ENCODE results near the gene CA9. TPM values are rescaled to one million over a fixed set of nuclear protein-coding genes. Genes with fewer than 3 reads are reported as not detected.

CA9 gene
- total RNA-seq, 2 experiments from 2014 or later: not detected

GRCh38 chr9:35662437-35662836 is 11.3 kb upstream of the CA9 start:
- Mint-ChIP-seq H3K4me1 (ENCODE audit: low read depth) (peaks cover 88% of the 10 kb centered on the region), H3K4me3 (peak overlapping the region; percentile 89), H3K27ac (peak overlapping the region; percentile 85), H3K27me3 (peaks cover 7% of the 10 kb centered on the region), H3K9me3 (peaks cover 3% of the 10 kb centered on the region), H3K36me3 (ENCODE audit: low read depth) (peaks cover 43% of the 10 kb centered on the region)
- DNase-seq (no peak), ATAC-seq (ENCODE audit: poor library complexity) (no peak)
- H3K36me3 ChIP-seq (ENCODE audit: insufficient read depth, low read length): peaks cover 16% of the 10 kb centered on the region
- no peak overlapping the region for H3K4me3 ChIP-seq (ENCODE audit: low read length)
- peaks cover 79% of the 10 kb centered on the region for H3K4me1 ChIP-seq (ENCODE audit: insufficient read depth, low read length)
- H3K9me3 ChIP-seq (ENCODE audit: control insufficient read depth in 1 of 2, insufficient read depth in 1 of 2, low read length in 2 of 2): peaks cover 0 to 4% of the 10 kb centered on the region in 2 experiments
- H3K27me3 ChIP-seq (ENCODE audit: control insufficient read depth in 1 of 2, insufficient read depth in 2 of 2, low read length in 2 of 2): no peaks in the 10 kb centered on the region
- intact Hi-C loops (cut with DNase I, micrococcal nuclease): no loop called here
- TF ChIP-seq CTCF (IDR thresholded peaks at IDR 0.05): no peak
- CTCF ChIA-PET: interaction anchor here (1.2 to 6.2 kb wide), 4 partner anchors 15 to 59 kb away, joined by 3 to 94 read pairs (median 4); partner anchors contain the start of gene SIT1
- POLR2A ChIA-PET: interaction anchor here (0.8 to 3.4 kb wide), 5 partner anchors 13 to 70 kb away, joined by 3 to 13 read pairs (median 7); partner anchors contain the start of genes CREB3, TLN1 and TPM2
- H3K27ac ChIP-seq (ENCODE audit: low read depth in 1 of 2, low read length in 2 of 2): peak overlapping the region; percentile 5 to 56

- no peak for TF ChIP-seq CTCF (IDR thresholded peaks at IDR 0.05)
- no peaks in the 10 kb centered on the region for H3K27me3 ChIP-seq (ENCODE audit: control insufficient read depth in 1 of 2, insufficient read depth in 2 of 2, low read length in 2 of 2)
- H3K27ac Mint-ChIP-seq: peak within 1 kb of the TSS; percentile 85
- no peaks in the 10 kb centered on the region for H3K9me3 Mint-ChIP-seq
- H3K36me3 ChIP-seq (ENCODE audit: insufficient read depth, low read length): peaks cover 16% of the 10 kb centered on the region
- H3K27ac ChIP-seq (ENCODE audit: low read depth in 1 of 2, low read length in 2 of 2): peak within 1 kb of the TSS; percentile 31 to 50
- peaks cover 61% of the 10 kb centered on the region for H3K4me1 ChIP-seq (ENCODE audit: insufficient read depth, low read length)
- intact Hi-C loops (cut with DNase I, micrococcal nuclease): no loop called here
- DNase-seq (peak in 12 of 14 experiments; percentile 35 to 84 (median 55)), ATAC-seq (ENCODE audit: poor library complexity) (peak; percentile 74)
- peaks cover 71% of the 10 kb centered on the region for H3K4me1 Mint-ChIP-seq (ENCODE audit: low read depth)
- H3K9me3 ChIP-seq (ENCODE audit: control insufficient read depth in 1 of 2, insufficient read depth in 1 of 2, low read length in 2 of 2): no peaks in the 10 kb centered on the region
- no peaks in the 10 kb centered on the region for H3K27me3 Mint-ChIP-seq
- H3K4me3 Mint-ChIP-seq: peak within 1 kb of the TSS; percentile 85
- peak within 1 kb of the TSS; percentile 61 for H3K4me3 ChIP-seq (ENCODE audit: low read length)
- POLR2A ChIA-PET: interaction anchor here (1.1 to 2.7 kb wide), 11 partner anchors 9 to 85 kb away, joined by 3 to 27 read pairs (median 10); partner anchors contain the start of genes CREB3, RGP1, SIT1 and TLN1
- H3K36me3 Mint-ChIP-seq (ENCODE audit: low read depth): peaks cover 19% of the 10 kb centered on the region
- CTCF ChIA-PET: interaction anchor here (1.1 to 1.9 kb wide), 9 partner anchors 11 to 64 kb away, joined by 3 to 10 read pairs (median 4); no protein-coding TSS in a partner anchor
Observed at GRCh38 chr9:35664531-35665470, 8.9 kb upstream of the CA9 start, which contains the start of gene ARHGEF39. ARHGEF39 (minus strand) TSS chr9:35665195; CDS start chr9:35665169, 26 bp downstream.

- peaks cover 13% of the 10 kb centered on the region for H3K36me3 Mint-ChIP-seq (ENCODE audit: low read depth)
- peak overlapping the region; percentile 85 for H3K27ac Mint-ChIP-seq
- no peak for TF ChIP-seq CTCF (IDR thresholded peaks at IDR 0.05)
- H3K9me3 ChIP-seq (ENCODE audit: control insufficient read depth in 1 of 2, insufficient read depth in 1 of 2, low read length in 2 of 2): no peaks in the 10 kb centered on the region
- peaks cover 55% of the 10 kb centered on the region for H3K4me1 ChIP-seq (ENCODE audit: insufficient read depth, low read length)
- H3K27ac ChIP-seq (ENCODE audit: low read depth in 1 of 2, low read length in 2 of 2): peak overlapping the region in 1 of 2 donors; percentile 50
- no peaks in the 10 kb centered on the region for H3K9me3 Mint-ChIP-seq
- POLR2A ChIA-PET: interaction anchor here (1.0 to 2.7 kb wide), 10 partner anchors 10 to 84 kb away, joined by 4 to 27 read pairs (median 10); partner anchors contain the start of genes CREB3, RGP1, SIT1 and TLN1
- no peak for DNase-seq
- peak overlapping the region; percentile 85 for H3K4me3 Mint-ChIP-seq
- peak overlapping the region; percentile 61 for H3K4me3 ChIP-seq (ENCODE audit: low read length)
- H3K27me3 ChIP-seq (ENCODE audit: control insufficient read depth in 1 of 2, insufficient read depth in 2 of 2, low read length in 2 of 2): no peaks in the 10 kb centered on the region
- peaks cover 10% of the 10 kb centered on the region for H3K36me3 ChIP-seq (ENCODE audit: insufficient read depth, low read length)
- CTCF ChIA-PET: interaction anchor here (1.1 to 1.9 kb wide), 5 partner anchors 10 to 62 kb away, joined by 3 to 10 read pairs (median 4); no protein-coding TSS in a partner anchor
- H3K27me3 Mint-ChIP-seq: no peaks in the 10 kb centered on the region
- intact Hi-C loops (cut with DNase I, micrococcal nuclease): no loop called here
- ATAC-seq (ENCODE audit: poor library complexity): no peak
- H3K4me1 Mint-ChIP-seq (ENCODE audit: low read depth): peaks cover 64% of the 10 kb centered on the region
Observed at GRCh38 chr9:35665471-35665818, 8.3 kb upstream of the CA9 start.
